22Rv1 (cell line): Measurements from ENCODE around the gene TTC31.

Experiments used
- ZFX ChIP-seq: fragments of 450-650 bp; IDR thresholded peaks from 2 replicates; pipeline ENCODE4 v1.6.1; 2017; ENCODE audit warnings: antibody characterized with exemption, borderline replicate concordance
- TF ChIP-seq, protein P1 (sequence below): fragments of 450-650 bp; IDR thresholded peaks from 2 replicates; pipeline ENCODE4 v1.5.1; 2017; ENCODE audit warnings: mild to moderate bottlenecking

DNA sequence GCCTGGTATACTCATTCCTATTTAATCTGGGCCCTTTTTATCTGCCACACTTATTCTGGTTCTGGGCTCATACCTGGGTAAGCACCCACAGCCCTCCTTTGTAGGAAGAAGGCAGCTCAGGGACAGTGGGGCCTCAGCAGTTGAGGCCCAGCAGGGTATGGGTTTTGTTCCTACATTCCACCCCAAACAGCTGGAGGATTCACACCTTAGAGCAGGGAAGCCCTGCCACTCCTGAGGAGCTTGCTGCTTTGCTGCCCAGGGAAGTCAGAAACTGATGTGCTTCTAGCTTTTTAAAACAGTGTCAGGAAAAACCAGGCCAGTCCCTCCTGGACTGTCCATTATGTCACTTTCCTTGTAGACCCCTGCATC is 17.7 kb downstream of the TTC31 start:
- TF ChIP-seq, protein P1, sequence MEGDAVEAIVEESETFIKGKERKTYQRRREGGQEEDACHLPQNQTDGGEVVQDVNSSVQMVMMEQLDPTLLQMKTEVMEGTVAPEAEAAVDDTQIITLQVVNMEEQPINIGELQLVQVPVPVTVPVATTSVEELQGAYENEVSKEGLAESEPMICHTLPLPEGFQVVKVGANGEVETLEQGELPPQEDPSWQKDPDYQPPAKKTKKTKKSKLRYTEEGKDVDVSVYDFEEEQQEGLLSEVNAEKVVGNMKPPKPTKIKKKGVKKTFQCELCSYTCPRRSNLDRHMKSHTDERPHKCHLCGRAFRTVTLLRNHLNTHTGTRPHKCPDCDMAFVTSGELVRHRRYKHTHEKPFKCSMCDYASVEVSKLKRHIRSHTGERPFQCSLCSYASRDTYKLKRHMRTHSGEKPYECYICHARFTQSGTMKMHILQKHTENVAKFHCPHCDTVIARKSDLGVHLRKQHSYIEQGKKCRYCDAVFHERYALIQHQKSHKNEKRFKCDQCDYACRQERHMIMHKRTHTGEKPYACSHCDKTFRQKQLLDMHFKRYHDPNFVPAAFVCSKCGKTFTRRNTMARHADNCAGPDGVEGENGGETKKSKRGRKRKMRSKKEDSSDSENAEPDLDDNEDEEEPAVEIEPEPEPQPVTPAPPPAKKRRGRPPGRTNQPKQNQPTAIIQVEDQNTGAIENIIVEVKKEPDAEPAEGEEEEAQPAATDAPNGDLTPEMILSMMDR, result no peak
- TF ChIP-seq ZFX, result no peak
